Measurements from ENCODE around the gene KIF3C.
"Not testable (repeated sequence)": the region's sequence is repeated elsewhere in the genome, so short reads cannot be mapped to it uniquely, and the experiment has no call there.

KIF3C gene

GRCh38 chr2:25905126-25905525 lies 77.2 kb downstream of the KIF3C start:
- DNase-seq (ENCODE audit: low spot score), result no peak
- no peak for TF ChIP-seq CTCF (IDR thresholded peaks at IDR 0.05; ENCODE audit: extremely low read depth, missing control alignments)

GRCh38 chr2:25903216-25903776 lies 79.0 kb downstream of the KIF3C start:
- TF ChIP-seq CTCF (IDR thresholded peaks at IDR 0.05; ENCODE audit: extremely low read depth, missing control alignments), result no peak
- no peak for DNase-seq (ENCODE audit: low spot score)

- no peak for DNase-seq (ENCODE audit: low spot score)
- no peak for TF ChIP-seq CTCF (IDR thresholded peaks at IDR 0.05; ENCODE audit: extremely low read depth, missing control alignments)
Measured at GRCh38 chr2:25899404-25899970, 82.8 kb downstream of the KIF3C start.

GRCh38 chr2:25897506-25897905 lies 84.8 kb downstream of the KIF3C start:
- no peak for TF ChIP-seq CTCF (IDR thresholded peaks at IDR 0.05; ENCODE audit: extremely low read depth, missing control alignments)
- DNase-seq (ENCODE audit: low spot score), result no peak

- not testable (repeated sequence) for DNase-seq (ENCODE audit: low spot score)
Measured at GRCh38 chr2:25896308-25896707, 86.0 kb downstream of the KIF3C start.

- no peak for DNase-seq (ENCODE audit: low spot score)
- TF ChIP-seq CTCF (IDR thresholded peaks at IDR 0.05; ENCODE audit: extremely low read depth, missing control alignments), result no peak
Measured at GRCh38 chr2:25895610-25896009, 86.7 kb downstream of the KIF3C start.

GRCh38 chr2:25895018-25895417 lies 87.3 kb downstream of the KIF3C start:
- DNase-seq (ENCODE audit: low spot score), result no peak
- TF ChIP-seq CTCF (IDR thresholded peaks at IDR 0.05; ENCODE audit: extremely low read depth, missing control alignments), result no peak

Measured in GM20000 (cell line).